Measurements from ENCODE around the gene SLC16A13.
"Not testable (repeated sequence)": the region's sequence is repeated elsewhere in the genome, so short reads cannot be mapped to it uniquely, and the experiment has no call there.

The SLC16A13 gene

GRCh38 chr17:7035591-7036368, at the start of gene SLC16A13:
TSS of gene SLC16A13 (plus strand) at chr17:7036015. CDS start at chr17:7036383, 368 bp downstream.
- Mint-ChIP-seq H3K9me3 (no peaks in the 10 kb centered on the region), H3K27me3 (no peaks in the 10 kb centered on the region), H3K27ac (peak within 1 kb of the TSS; percentile 98), H3K36me3 (no peaks in the 10 kb centered on the region), H3K4me1 (peaks cover 55% of the 10 kb centered on the region), H3K4me3 (peak within 1 kb of the TSS; percentile 94)
- peak; percentile 97 for ATAC-seq

- no peaks in the 10 kb centered on the region for H3K4me1 Mint-ChIP-seq
- peaks cover 13% of the 10 kb centered on the region for H3K36me3 Mint-ChIP-seq
- no peaks in the 10 kb centered on the region for H3K27me3 Mint-ChIP-seq
- ATAC-seq, result no peak
- H3K9me3 Mint-ChIP-seq, result no peaks in the 10 kb centered on the region
- no peak overlapping the region for H3K4me3 Mint-ChIP-seq
- H3K27ac Mint-ChIP-seq, result no peak overlapping the region
Measured at GRCh38 chr17:6986676-6987075, 49.1 kb upstream of the SLC16A13 start.

GRCh38 chr17:6989779-6990178, 46.0 kb upstream of the SLC16A13 start:
- Mint-ChIP-seq H3K27me3 (no peaks in the 10 kb centered on the region), H3K9me3 (no peaks in the 10 kb centered on the region), H3K27ac (no peak overlapping the region), H3K36me3 (peaks cover 15% of the 10 kb centered on the region), H3K4me3 (no peak overlapping the region), H3K4me1 (peaks cover 7% of the 10 kb centered on the region)
- no peak for ATAC-seq

- H3K27me3 Mint-ChIP-seq, ATAC-seq, H3K9me3 Mint-ChIP-seq, H3K27ac Mint-ChIP-seq, H3K4me3 Mint-ChIP-seq: not testable (repeated sequence)
- Mint-ChIP-seq H3K4me1 (peaks cover 13% of the 10 kb centered on the region), H3K36me3 (peaks cover 26% of the 10 kb centered on the region)
Measured at GRCh38 chr17:6993613-6994056, 42.2 kb upstream of the SLC16A13 start.

GRCh38 chr17:6994118-6994598, 41.7 kb upstream of the SLC16A13 start:
- Mint-ChIP-seq H3K9me3 (no peaks in the 10 kb centered on the region), H3K27me3 (no peaks in the 10 kb centered on the region), H3K36me3 (peaks cover 29% of the 10 kb centered on the region), H3K4me3 (no peak overlapping the region), H3K27ac (no peak overlapping the region), H3K4me1 (peaks cover 13% of the 10 kb centered on the region)
- no peak for ATAC-seq

- H3K36me3 Mint-ChIP-seq, result peaks cover 35% of the 10 kb centered on the region
- no peak for ATAC-seq
- H3K4me1 Mint-ChIP-seq, result peaks cover 13% of the 10 kb centered on the region
- no peaks in the 10 kb centered on the region for H3K27me3 Mint-ChIP-seq
- H3K4me3 Mint-ChIP-seq, result no peak overlapping the region
- no peaks in the 10 kb centered on the region for H3K9me3 Mint-ChIP-seq
- no peak overlapping the region for H3K27ac Mint-ChIP-seq
Measured at GRCh38 chr17:6994666-6995256, 41.1 kb upstream of the SLC16A13 start.

GRCh38 chr17:6995500-6996255, 40.1 kb upstream of the SLC16A13 start, which contains the start of gene ALOX12:
TSS of gene ALOX12 (plus strand) at chr17:6996049. CDS start at chr17:6996118, 69 bp downstream.
- Mint-ChIP-seq H3K27ac (no peak within 1 kb of the TSS), H3K4me3 (no peak within 1 kb of the TSS), H3K4me1 (peaks cover 13% of the 10 kb centered on the region), H3K36me3 (peaks cover 42% of the 10 kb centered on the region), H3K27me3 (no peaks in the 10 kb centered on the region), H3K9me3 (no peaks in the 10 kb centered on the region)
- no peak for ATAC-seq

GRCh38 chr17:6996256-6997011, 39.4 kb upstream of the SLC16A13 start:
- no peak overlapping the region for H3K27ac Mint-ChIP-seq
- peaks cover 50% of the 10 kb centered on the region for H3K36me3 Mint-ChIP-seq
- peak; percentile 12 for ATAC-seq
- H3K4me1 Mint-ChIP-seq, result peaks cover 18% of the 10 kb centered on the region
- H3K4me3 Mint-ChIP-seq, result no peak overlapping the region
- H3K9me3 Mint-ChIP-seq, result no peaks in the 10 kb centered on the region
- no peaks in the 10 kb centered on the region for H3K27me3 Mint-ChIP-seq

GRCh38 chr17:6997171-6997570, 38.6 kb upstream of the SLC16A13 start:
- H3K4me3 Mint-ChIP-seq, result no peak overlapping the region
- H3K4me1 Mint-ChIP-seq, result peaks cover 25% of the 10 kb centered on the region
- H3K9me3 Mint-ChIP-seq, result no peaks in the 10 kb centered on the region
- H3K27ac Mint-ChIP-seq, result no peak overlapping the region
- peaks cover 57% of the 10 kb centered on the region for H3K36me3 Mint-ChIP-seq
- ATAC-seq, result no peak
- no peaks in the 10 kb centered on the region for H3K27me3 Mint-ChIP-seq

GRCh38 chr17:6998855-6999508, 36.8 kb upstream of the SLC16A13 start:
- no peak overlapping the region for H3K27ac Mint-ChIP-seq

GRCh38 chr17:7001318-7001961, 34.4 kb upstream of the SLC16A13 start:
- H3K4me1 Mint-ChIP-seq, result peaks cover 30% of the 10 kb centered on the region
- no peaks in the 10 kb centered on the region for H3K9me3 Mint-ChIP-seq
- H3K27me3 Mint-ChIP-seq, result no peaks in the 10 kb centered on the region
- ATAC-seq, result no peak
- no peak overlapping the region for H3K27ac Mint-ChIP-seq
- H3K36me3 Mint-ChIP-seq, result peaks cover 66% of the 10 kb centered on the region
- H3K4me3 Mint-ChIP-seq, result no peak overlapping the region

More at GRCh38 chr17:6998855-6999508, 36.8 kb upstream of the SLC16A13 start:
- ATAC-seq, result no peak
- peaks cover 24% of the 10 kb centered on the region for H3K4me1 Mint-ChIP-seq
- no peak overlapping the region for H3K4me3 Mint-ChIP-seq
- H3K36me3 Mint-ChIP-seq, result peaks cover 64% of the 10 kb centered on the region
- H3K9me3 Mint-ChIP-seq, result no peaks in the 10 kb centered on the region
- H3K27me3 Mint-ChIP-seq, result no peaks in the 10 kb centered on the region

GRCh38 chr17:7002288-7003047, 33.3 kb upstream of the SLC16A13 start:
- no peak for ATAC-seq
- Mint-ChIP-seq H3K4me1 (peaks cover 34% of the 10 kb centered on the region), H3K4me3 (no peak overlapping the region), H3K27me3 (no peaks in the 10 kb centered on the region), H3K27ac (no peak overlapping the region), H3K9me3 (no peaks in the 10 kb centered on the region), H3K36me3 (peaks cover 66% of the 10 kb centered on the region)

- Mint-ChIP-seq H3K4me3 (no peak overlapping the region), H3K36me3 (peaks cover 54% of the 10 kb centered on the region), H3K4me1 (peaks cover 36% of the 10 kb centered on the region)
Measured at GRCh38 chr17:7003745-7004144, 32.1 kb upstream of the SLC16A13 start.

More at GRCh38 chr17:7003745-7004144, 32.1 kb upstream of the SLC16A13 start:
- Mint-ChIP-seq H3K27ac (no peak overlapping the region), H3K9me3 (no peaks in the 10 kb centered on the region), H3K27me3 (no peaks in the 10 kb centered on the region)
- ATAC-seq, result no peak
